ENCODE results near the gene SPACA9. TPM values are rescaled to one million over a fixed set of nuclear protein-coding genes. Genes with fewer than 3 reads are reported as not detected.

The SPACA9 gene
- total and polyA plus RNA-seq, 2 of the 4 experiments (the other 2 are of a cell fraction), result 0.90 to 4.9 TPM

GRCh38 chr9:132861666-132862065, 17.0 kb upstream of the SPACA9 start:
- H3K36me3 ChIP-seq (ENCODE audit: control insufficient read depth, insufficient read depth, low read length), result no peaks in the 10 kb centered on the region
- no peaks in the 10 kb centered on the region for H3K9me3 ChIP-seq (ENCODE audit: control insufficient read depth, insufficient read depth, low read length)
- DNase-seq (no peak), ATAC-seq (ENCODE audit: low read depth) (no peak)
- no peak overlapping the region for H3K4ac ChIP-seq (ENCODE audit: low read depth, low read length)
- no peak overlapping the region for H2BK120ac ChIP-seq (ENCODE audit: low read depth, low read length)
- H3K9me1 ChIP-seq (ENCODE audit: insufficient read depth, low read length), result no peaks in the 10 kb centered on the region
- H3K4me2 ChIP-seq (ENCODE audit: low read depth, low read length), result no peak overlapping the region
- dilution Hi-C loops (cut with HindIII; ENCODE audit: low sequenced_read_pairs, unreplicated experiment), result no loop called here
- no peak overlapping the region for H2AK9ac ChIP-seq (replicated peaks; ENCODE audit: low read depth, low read length, poor library complexity)
- no peak overlapping the region for H2BK5ac ChIP-seq (ENCODE audit: low read depth, low read length, poor library complexity, severe bottlenecking)
- in situ Hi-C loops (cut with MboI; ENCODE audit: low sequenced_read_pairs), result no loop called here
- H4K20me1 ChIP-seq (ENCODE audit: insufficient read depth, low read length), result no peaks in the 10 kb centered on the region
- intact Hi-C loops (cut with micrococcal nuclease), result no loop called here
- ChIA-PET POLR2A (ENCODE audit: unreplicated experiment) (no interaction called here), CTCF (interaction anchor here (0.7 kb wide), 1 partner anchor 10 kb away, joined by 3 read pairs; no protein-coding TSS in a partner anchor)
- no peak overlapping the region for H4K91ac ChIP-seq (ENCODE audit: insufficient read depth, low read depth, low read length)
- no peak overlapping the region for H3K9ac ChIP-seq (ENCODE audit: low read depth, low read length)
- no peak overlapping the region for H3K23ac ChIP-seq (ENCODE audit: low read depth, low read length)
- no peak overlapping the region for H3K14ac ChIP-seq (replicated peaks; ENCODE audit: low read depth, low read length)
- no peak overlapping the region for H3K4me3 ChIP-seq (ENCODE audit: insufficient read depth, low read depth, low read length)
- H2BK20ac ChIP-seq (ENCODE audit: low read depth, low read length), result no peak overlapping the region
- H2AFZ ChIP-seq (replicated peaks; ENCODE audit: low read length, poor library complexity), result no peak overlapping the region
- whole genome bisulfite sequencing, 2 experiments (ENCODE audit: extremely low coverage in 2 of 2, insufficient read length in 1 of 2), result 100% methylated on average over 1 of the region's 3 CpGs; no CpG with 5 or more reads in 1 of the 2 experiments
- no peak overlapping the region for H4K5ac ChIP-seq (ENCODE audit: low read depth, low read length)
- no peak overlapping the region for H2BK15ac ChIP-seq (ENCODE audit: low read depth, low read length)
- no peak overlapping the region for H3K18ac ChIP-seq (ENCODE audit: low read depth, low read length)
- TF ChIP-seq POLR2A (IDR thresholded peaks at IDR 0.05; ENCODE audit: low read depth, low read length) (no peak), NFE2L2 (IDR thresholded peaks at IDR 0.05; ENCODE audit: low read depth, low read length) (no peak), MAFK (IDR thresholded peaks at IDR 0.05; ENCODE audit: low read depth, low read length) (no peak), RFX5 (IDR thresholded peaks at IDR 0.05; ENCODE audit: low read depth, low read length) (no peak), MAZ (IDR thresholded peaks at IDR 0.05; ENCODE audit: borderline replicate concordance, low read depth, low read length) (no peak), MXI1 (IDR thresholded peaks at IDR 0.05; ENCODE audit: borderline replicate concordance, low read depth, low read length) (no peak), FOS (IDR thresholded peaks at IDR 0.05; ENCODE audit: low read depth, low read length) (no peak), SMC3 (IDR thresholded peaks at IDR 0.05; ENCODE audit: low read depth, low read length) (no peak), RAD21 (IDR thresholded peaks at IDR 0.05; ENCODE audit: low read length) (no peak), CTCF (conservative IDR thresholded peaks at IDR 0.05; ENCODE audit: low read depth, low read length) (no peak), CHD1 (IDR thresholded peaks at IDR 0.05; ENCODE audit: low read depth, low read length) (no peak), USF2 (IDR thresholded peaks at IDR 0.05; ENCODE audit: low read depth, low read length) (no peak), CEBPB (IDR thresholded peaks at IDR 0.05; ENCODE audit: low read depth, low read length) (no peak), BHLHE40 (IDR thresholded peaks at IDR 0.05; ENCODE audit: low read depth, low read length) (no peak), ELK1 (IDR thresholded peaks at IDR 0.05; ENCODE audit: borderline replicate concordance, low read depth, low read length) (no peak), RCOR1 (IDR thresholded peaks at IDR 0.05; ENCODE audit: insufficient replicate concordance, low read length) (no peak)
- H3K4me1 ChIP-seq (ENCODE audit: control insufficient read depth, insufficient read depth, low read length), result peaks cover 8% of the 10 kb centered on the region; the same call in 1 of the 2 replicates
- no peak overlapping the region for H3K56ac ChIP-seq (ENCODE audit: extremely low read depth, insufficient read depth, low read length)
- no TSS peak for BruUV-seq (replicated peaks)
- H4K8ac ChIP-seq (ENCODE audit: low read depth in 2 of 2, low read length in 2 of 2), result no peak overlapping the region
- H3K27ac ChIP-seq (ENCODE audit: insufficient read depth, low read length), result no peak overlapping the region
- H2AK5ac ChIP-seq (ENCODE audit: low read depth, low read length), result no peak overlapping the region
- peaks cover 45% of the 10 kb centered on the region for H3K27me3 ChIP-seq (ENCODE audit: control insufficient read depth, insufficient read depth, low read length)
- no peaks in the 10 kb centered on the region for H3K79me1 ChIP-seq (ENCODE audit: low read depth in 1 of 2, low read length in 2 of 2)
